Peyer's patch (tissue), 4 donors: ENCODE results near the gene SLC24A4. TPM values are rescaled to one million over a fixed set of nuclear protein-coding genes. Genes with fewer than 3 reads are reported as not detected.

ENCODE experiments used
- DNase-seq, 3 donors: peaks; one replicate each; pipeline ENCODE4 v3.0.0-alpha.2; 2017 to 2019
- H3K27ac ChIP-seq, 4 donors: fragments of 200-600 bp; sonication (generic); one replicate each; pipeline ENCODE4 v1.5.1; 2016 to 2019
- H3K27me3 ChIP-seq, 2 donors: fragments of 200-600 bp; sonication (generic); one replicate each; pipeline ENCODE4 v1.5.1; 2019
- H3K36me3 ChIP-seq, 3 donors: fragments of 200-600 bp; sonication (generic); one replicate each; pipeline ENCODE4 v1.5.1; 2016 to 2019
- H3K4me1 ChIP-seq, 4 donors: fragments of 200-600 bp; sonication (generic); one replicate each; pipeline ENCODE4 v1.5.1; 2016 to 2019
- H3K4me3 ChIP-seq, 4 donors: fragments of 200-600 bp; sonication (generic); 1 replicate in 3 of 4; 2 replicates in 1 of 4; pipeline ENCODE4 v1.5.1; 2016 to 2019; ENCODE audit warnings: mild to moderate bottlenecking in 1 of 4
- H3K9me3 ChIP-seq, 4 donors: fragments of 200-600 bp; sonication (generic); one replicate each; pipeline ENCODE4 v1.5.1; 2016 to 2019; ENCODE audit warnings: mild to moderate bottlenecking in 1 of 4
- CTCF ChIP-seq, 6 experiments: fragments of 450-650 bp in 4 of 6; fragments of 200-600 bp in 2 of 6; sonication (generic) in 1 of 6; IDR thresholded peaks; one replicate each; pipeline ENCODE4 v1.5.1; 2017 to 2019; ENCODE audit warnings: antibody characterized with exemption in 6 of 6, mild to moderate bottlenecking in 3 of 6, moderate library complexity in 1 of 6
- POLR2A ChIP-seq, 2 donors: fragments of 450-650 bp; IDR thresholded peaks; one replicate each; pipeline ENCODE4 v1.5.1; 2017; ENCODE audit warnings: antibody characterized with exemption in 2 of 2, mild to moderate bottlenecking in 2 of 2, moderate library complexity in 2 of 2
- total RNA-seq, 4 donors: library from RNA; depleted of rRNA; stranded (reverse); fragments of >200 nt; gene quantifications; one replicate each; pipeline ENCODE4 v1.1.0, GENCODE V29; 2016

The SLC24A4 gene
- total RNA-seq, 4 donors from 2014 or later, result 0.18 to 1.7 (median 0.54) TPM; not detected in 1

GRCh38 chr14:92544051-92544720 lies 221.2 kb downstream of the SLC24A4 start:
- Histone ChIP-seq H3K9me3 (no peaks in the 10 kb centered on the region), H3K27ac (peak overlapping the region in 1 of 4 donors; percentile 26), H3K4me3 (no peak overlapping the region), H3K4me1 (peaks cover 2 to 26% (median 8%) of the 10 kb centered on the region in 4 donors), H3K27me3 (no peaks in the 10 kb centered on the region), H3K36me3 (no peaks in the 10 kb centered on the region)
- no peak for DNase-seq
- TF ChIP-seq POLR2A (IDR thresholded peaks at IDR 0.05) (no peak), CTCF (IDR thresholded peaks at IDR 0.05) (no peak)

GRCh38 chr14:92546347-92547053 lies 223.5 kb downstream of the SLC24A4 start:
- peak in 1 of 3 donors; percentile 30 for DNase-seq
- Histone ChIP-seq H3K4me3 (no peak overlapping the region), H3K4me1 (peaks cover 0 to 9% (median under 1%) of the 10 kb centered on the region in 4 donors), H3K36me3 (no peaks in the 10 kb centered on the region), H3K27me3 (no peaks in the 10 kb centered on the region), H3K9me3 (no peaks in the 10 kb centered on the region), H3K27ac (peak overlapping the region in 1 of 4 donors; percentile 9)
- TF ChIP-seq CTCF (IDR thresholded peaks at IDR 0.05), result no peak
- no peak for TF ChIP-seq POLR2A (IDR thresholded peaks at IDR 0.05)

DNA sequence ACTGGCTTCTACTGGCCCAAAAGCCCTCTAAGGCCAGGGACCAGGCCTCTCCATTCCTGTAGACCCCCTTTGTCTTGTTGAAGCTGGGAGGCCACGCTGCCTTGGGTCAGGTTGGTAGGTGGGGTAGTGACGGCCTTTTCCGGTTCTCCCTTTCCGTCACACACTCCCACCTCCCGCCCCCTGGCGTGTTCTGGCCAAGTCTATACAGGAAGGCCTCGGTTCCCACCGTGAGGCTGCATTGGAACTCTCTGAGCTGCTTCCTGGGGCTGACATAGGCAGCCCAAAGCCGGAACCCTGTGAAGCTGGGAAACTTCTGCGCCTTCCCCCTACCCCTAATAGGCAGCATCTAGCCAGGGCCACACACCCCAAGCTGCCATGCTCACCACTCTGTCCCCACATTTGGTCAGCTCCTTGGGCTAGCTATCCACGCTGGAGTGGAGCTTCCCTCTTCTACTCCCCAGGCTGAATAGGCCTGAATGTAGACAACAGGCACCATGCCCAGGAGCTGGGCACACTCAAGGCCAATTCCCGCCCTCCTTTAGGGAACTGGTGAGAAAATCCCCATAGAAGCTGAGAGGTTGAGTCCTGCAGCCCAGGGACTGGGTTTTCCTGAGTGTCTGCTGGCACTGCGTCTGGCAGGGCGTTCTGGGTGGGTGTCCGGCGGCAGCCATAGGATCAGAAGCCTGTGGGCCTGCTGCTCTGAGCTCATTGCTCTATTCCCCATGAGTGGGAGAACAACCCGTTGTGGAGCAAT lies 226.3 kb downstream of the SLC24A4 start:
- TF ChIP-seq POLR2A (IDR thresholded peaks at IDR 0.05), result no peak
- TF ChIP-seq CTCF (IDR thresholded peaks at IDR 0.05), result no peak
- Histone ChIP-seq H3K27ac (peak overlapping the region in 2 of 4 donors; percentile 38 to 47), H3K4me3 (no peak overlapping the region), H3K9me3 (no peaks in the 10 kb centered on the region), H3K27me3 (no peaks in the 10 kb centered on the region), H3K36me3 (no peaks in the 10 kb centered on the region), H3K4me1 (peaks cover 0 to 18% (median 10%) of the 10 kb centered on the region in 4 donors)
- DNase-seq, result peak in 1 of 3 donors; percentile 47

- H3K27ac ChIP-seq, result peak overlapping the region in 2 of 4 donors; percentile 38 to 47
These were observed 226.9 kb downstream of the SLC24A4 start for GRCh38 chr14:92549859-92550230.

More at GRCh38 chr14:92549859-92550230, 226.9 kb downstream of the SLC24A4 start:
- no peak for TF ChIP-seq CTCF (IDR thresholded peaks at IDR 0.05)
- TF ChIP-seq POLR2A (IDR thresholded peaks at IDR 0.05), result no peak
- H3K4me3 ChIP-seq, result no peak overlapping the region
- H3K27me3 ChIP-seq, result no peaks in the 10 kb centered on the region
- peaks cover 0 to 18% (median 10%) of the 10 kb centered on the region in 4 donors for H3K4me1 ChIP-seq
- DNase-seq, result peak in 1 of 3 donors; percentile 46
- H3K36me3 ChIP-seq, result no peaks in the 10 kb centered on the region
- H3K9me3 ChIP-seq, result no peaks in the 10 kb centered on the region

Other genes with a start within 250 kb of the SLC24A4 start
- gene ATXN3, start 216.6 kb upstream of the SLC24A4 start, total RNA-seq, result 100 to 1,000 TPM in 1 of 4 donors, 10 to 100 TPM in 3; 13.3 to 156 (median 23.3) TPM
- gene NDUFB1, start 201.5 kb upstream of the SLC24A4 start, total RNA-seq, result 100 to 1,000 TPM; 182 to 325 (median 217) TPM
- 10 to 100 TPM; 24.3 to 48.7 (median 25.4) TPM for gene CPSF2, start 201.2 kb upstream of the SLC24A4 start, total RNA-seq
- gene RIN3, start 190.6 kb downstream of the SLC24A4 start, total RNA-seq, result 10 to 100 TPM; 15.4 to 53.6 (median 39.7) TPM